Left ventricle myocardium inferior (tissue), 1 donor: ENCODE measurements around the gene CHRNA9. TPM values are rescaled to one million over a fixed set of nuclear protein-coding genes. Genes with fewer than 3 reads are reported as not detected.
A peak's percentile ranks its signal among the peaks of the same experiment; 100 is the strongest.

Experiments used
- DNase-seq: peaks from one replicate; pipeline ENCODE4 v3.0.0-alpha.2; 2020
- H3K27ac ChIP-seq: fragments of 200-600 bp; replicated peaks from 2 replicates; pipeline ENCODE4 v1.8.0; 2021
- H3K27me3 ChIP-seq: fragments of 200-600 bp; 2 replicates; pipeline ENCODE4 v1.8.0; 2021; ENCODE audit warnings: low read depth
- H3K36me3 ChIP-seq: fragments of 200-600 bp; 2 replicates; pipeline ENCODE4 v1.8.0; 2021
- H3K4me1 ChIP-seq: fragments of 200-600 bp; 2 replicates; pipeline ENCODE4 v1.8.0; 2021
- H3K4me3 ChIP-seq: fragments of 200-600 bp; 2 replicates; pipeline ENCODE4 v1.8.0; 2021; ENCODE audit warnings: mild to moderate bottlenecking, moderate library complexity
- H3K9me3 ChIP-seq: fragments of 200-600 bp; replicated peaks from 2 replicates; pipeline ENCODE4 v1.8.0; 2021
- intact Hi-C: fragments of 100-400 bp; cut with micrococcal nuclease; formaldehyde crosslinking; loops from one replicate; pipeline ENCODE4 v1.11.0; 2022
- total RNA-seq: library from RNA; stranded (reverse); fragmentation: NEBNext Ultra II Directional; extraction: Animal tissue kit (Norgen Biotek cat#: 25700); gene quantifications from one replicate; pipeline ENCODE4 v1.2.1, GENCODE V29; 2021
- TF ChIP-seq, protein P1 (sequence below): fragments of 200-600 bp; IDR thresholded peaks from 2 replicates; pipeline ENCODE4 v1.8.0; 2021; ENCODE audit warnings: antibody characterized with exemption, mild to moderate bottlenecking, borderline replicate concordance
- donor health status: DM: no; HTN: yes; CAD: no; lungs with severe emphysema.

CHRNA9 gene
- total RNA-seq, 1 donor from 2014 or later: not detected

DNA sequence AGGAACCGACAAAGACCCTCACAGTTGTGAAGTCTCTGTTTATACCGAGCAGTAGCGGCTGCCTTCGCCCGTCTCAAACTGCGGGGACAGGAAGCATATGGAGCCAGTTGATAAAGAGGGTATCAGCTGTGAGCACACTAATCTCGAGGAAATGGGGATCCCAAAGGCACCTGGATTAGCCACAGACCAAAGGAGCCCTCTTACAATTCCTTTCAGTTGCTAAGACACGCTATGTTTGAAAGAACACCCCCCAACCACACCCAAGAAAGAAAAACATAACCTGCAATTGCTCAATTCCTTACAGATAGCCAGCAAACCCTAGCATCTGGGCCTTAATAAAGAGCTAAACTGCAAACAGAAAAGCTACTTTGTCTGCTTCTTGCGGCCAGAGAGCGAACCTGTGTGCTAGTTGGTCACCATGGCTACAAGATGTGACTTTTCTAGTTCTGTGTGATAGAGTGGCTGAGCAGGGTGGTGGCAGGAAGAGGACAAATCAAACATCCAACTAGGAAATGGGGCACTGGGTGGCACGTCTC lies 23.3 kb upstream of the CHRNA9 start:
- TF ChIP-seq, protein P1, sequence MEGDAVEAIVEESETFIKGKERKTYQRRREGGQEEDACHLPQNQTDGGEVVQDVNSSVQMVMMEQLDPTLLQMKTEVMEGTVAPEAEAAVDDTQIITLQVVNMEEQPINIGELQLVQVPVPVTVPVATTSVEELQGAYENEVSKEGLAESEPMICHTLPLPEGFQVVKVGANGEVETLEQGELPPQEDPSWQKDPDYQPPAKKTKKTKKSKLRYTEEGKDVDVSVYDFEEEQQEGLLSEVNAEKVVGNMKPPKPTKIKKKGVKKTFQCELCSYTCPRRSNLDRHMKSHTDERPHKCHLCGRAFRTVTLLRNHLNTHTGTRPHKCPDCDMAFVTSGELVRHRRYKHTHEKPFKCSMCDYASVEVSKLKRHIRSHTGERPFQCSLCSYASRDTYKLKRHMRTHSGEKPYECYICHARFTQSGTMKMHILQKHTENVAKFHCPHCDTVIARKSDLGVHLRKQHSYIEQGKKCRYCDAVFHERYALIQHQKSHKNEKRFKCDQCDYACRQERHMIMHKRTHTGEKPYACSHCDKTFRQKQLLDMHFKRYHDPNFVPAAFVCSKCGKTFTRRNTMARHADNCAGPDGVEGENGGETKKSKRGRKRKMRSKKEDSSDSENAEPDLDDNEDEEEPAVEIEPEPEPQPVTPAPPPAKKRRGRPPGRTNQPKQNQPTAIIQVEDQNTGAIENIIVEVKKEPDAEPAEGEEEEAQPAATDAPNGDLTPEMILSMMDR: no peak
- DNase-seq: no peak
- Histone ChIP-seq H3K36me3 (no peaks in the 10 kb centered on the region), H3K9me3 (no peaks in the 10 kb centered on the region), H3K27ac (no peak overlapping the region), H3K4me1 (peaks cover 13% of the 10 kb centered on the region), H3K4me3 (no peak overlapping the region), H3K27me3 (peaks cover 11% of the 10 kb centered on the region)
- intact Hi-C loops: no loop called here

DNA sequence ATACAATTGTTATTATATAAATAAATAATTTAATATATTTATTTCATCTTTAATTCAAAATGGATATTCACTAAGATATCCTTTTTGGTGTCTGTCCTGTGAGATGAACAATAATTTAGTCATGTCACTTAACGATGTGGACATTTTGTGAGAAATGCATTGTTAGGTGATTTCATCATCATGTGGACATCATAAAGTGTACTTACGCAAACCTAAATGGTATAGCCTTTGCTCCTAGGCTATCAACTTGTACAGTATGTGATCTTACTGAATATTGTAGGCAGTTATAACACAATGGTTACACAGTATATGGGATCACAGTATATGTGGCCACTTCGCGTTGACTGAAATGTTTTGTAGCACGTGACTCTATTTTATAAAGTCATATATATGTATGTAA lies 20.2 kb upstream of the CHRNA9 start:
- Histone ChIP-seq H3K4me3 (no peak overlapping the region), H3K27me3 (peaks cover 11% of the 10 kb centered on the region), H3K4me1 (peaks cover 16% of the 10 kb centered on the region), H3K9me3 (no peaks in the 10 kb centered on the region), H3K27ac (no peak overlapping the region), H3K36me3 (no peaks in the 10 kb centered on the region)
- TF ChIP-seq, protein P1: no peak
- no peak for DNase-seq
- intact Hi-C loops: no loop called here

DNA sequence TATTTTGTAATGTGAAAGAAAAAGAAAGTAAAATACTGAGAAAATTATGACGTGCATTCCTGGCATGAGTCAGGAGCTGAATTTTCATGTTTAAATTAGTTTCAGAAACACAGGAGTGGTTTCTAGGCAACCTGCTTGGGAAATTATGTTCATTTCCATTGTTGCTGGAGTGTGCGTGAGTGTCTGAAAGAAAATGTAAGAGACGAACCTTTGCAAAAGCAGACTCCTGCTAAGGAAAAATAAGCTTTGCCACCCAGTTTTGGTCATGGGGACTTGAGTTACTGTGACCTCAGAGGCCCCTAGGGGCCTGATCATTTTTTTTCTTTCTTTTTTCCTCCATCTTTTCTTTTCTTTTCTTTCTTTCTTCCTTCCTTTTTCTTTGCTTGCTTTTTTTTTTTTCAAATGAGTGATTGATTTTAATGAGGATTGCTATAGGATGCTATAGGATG lies 18.8 kb upstream of the CHRNA9 start:
- Histone ChIP-seq H3K27me3 (peaks cover 11% of the 10 kb centered on the region), H3K27ac (no peak overlapping the region), H3K9me3 (no peaks in the 10 kb centered on the region), H3K4me1 (peaks cover 16% of the 10 kb centered on the region), H3K36me3 (no peaks in the 10 kb centered on the region), H3K4me3 (peak overlapping the region; percentile 53)
- intact Hi-C loops: no loop called here
- TF ChIP-seq, protein P1: no peak
- DNase-seq: no peak

DNA sequence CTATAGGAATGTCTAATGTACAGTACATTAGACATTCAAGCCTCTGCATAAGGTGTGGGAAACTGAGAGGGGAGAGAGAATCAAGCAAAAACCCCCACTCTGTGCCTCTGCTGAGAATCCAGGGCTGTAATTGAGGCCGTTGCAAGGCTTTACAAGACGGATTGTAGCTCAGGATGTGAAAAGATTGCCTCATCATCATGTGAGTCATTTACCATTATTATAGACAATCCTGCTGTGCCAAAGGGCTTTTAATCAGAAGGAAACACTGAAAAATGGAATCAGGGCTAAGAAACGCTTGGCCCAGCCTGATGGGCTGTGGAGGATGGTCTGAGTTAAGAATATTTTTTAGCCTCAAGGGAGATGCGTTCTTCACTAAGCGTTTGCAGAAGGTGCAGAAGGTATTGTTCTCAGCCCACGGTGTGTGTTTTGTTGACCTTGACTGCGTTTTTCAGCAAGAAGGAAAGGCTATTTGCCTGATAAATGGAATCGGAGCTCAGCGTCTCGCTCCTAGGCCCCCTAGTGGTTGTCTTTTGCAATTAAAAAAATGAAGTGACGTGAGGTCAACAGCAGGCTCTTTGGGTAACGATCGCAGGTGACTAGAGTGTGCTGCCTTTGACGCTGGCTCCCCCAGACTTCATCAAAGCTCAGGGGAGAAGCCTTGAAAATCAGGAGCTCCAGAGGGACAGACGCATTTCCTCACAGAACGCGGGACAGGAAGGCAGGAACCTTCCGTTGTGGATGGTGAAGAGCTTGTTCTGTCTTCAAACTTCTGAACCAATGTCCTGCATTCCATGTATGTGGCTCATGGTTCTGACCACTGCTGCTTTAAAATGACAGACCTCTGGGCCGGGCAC lies 18.1 kb upstream of the CHRNA9 start:
- peaks cover 16% of the 10 kb centered on the region for H3K4me1 ChIP-seq
- no peak overlapping the region for H3K27ac ChIP-seq
- H3K4me3 ChIP-seq: peak overlapping the region; percentile 53
- TF ChIP-seq, protein P1: peak; percentile 82
- peaks cover 7% of the 10 kb centered on the region for H3K27me3 ChIP-seq
- intact Hi-C loops: no loop called here
- no peaks in the 10 kb centered on the region for H3K9me3 ChIP-seq
- H3K36me3 ChIP-seq: no peaks in the 10 kb centered on the region
- DNase-seq: no peak

DNA sequence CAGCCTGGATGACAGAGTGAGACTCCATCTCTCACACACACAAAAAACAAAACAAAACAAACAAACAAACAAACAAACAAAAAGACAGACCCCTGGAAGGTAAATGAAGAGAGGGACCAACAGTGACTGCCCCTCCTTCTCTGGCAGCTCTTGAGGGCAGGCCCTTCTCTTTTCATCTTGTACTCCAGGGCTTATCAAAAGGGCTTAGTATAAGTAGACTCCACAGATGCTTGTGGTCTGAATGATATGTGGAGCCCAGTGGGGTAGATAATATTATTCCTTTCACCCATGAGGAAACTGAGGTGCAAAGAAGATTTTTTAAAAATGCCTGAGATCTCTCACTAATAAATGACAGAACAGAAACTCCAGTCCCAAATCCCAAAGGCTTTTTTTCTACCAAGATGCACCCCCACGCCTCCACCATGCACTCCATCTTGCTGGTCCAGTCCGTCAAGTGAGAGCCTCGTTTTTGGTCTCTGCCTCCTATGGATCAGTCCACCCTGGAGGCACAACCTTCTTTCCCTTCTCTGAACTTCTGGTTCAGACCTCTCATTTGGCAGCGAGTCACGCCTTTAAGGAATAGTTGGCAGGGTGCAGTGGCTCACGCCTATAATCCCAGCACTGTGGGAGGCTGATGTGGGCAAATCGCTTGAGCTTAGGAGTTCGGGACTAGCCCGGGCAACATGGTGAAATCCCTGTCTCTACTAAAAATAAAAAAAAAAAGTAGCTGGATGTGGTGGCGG lies 17.0 kb upstream of the CHRNA9 start:
- Histone ChIP-seq H3K27ac (no peak overlapping the region), H3K36me3 (no peaks in the 10 kb centered on the region), H3K4me1 (peaks cover 16% of the 10 kb centered on the region), H3K4me3 (no peak overlapping the region), H3K27me3 (no peaks in the 10 kb centered on the region), H3K9me3 (no peaks in the 10 kb centered on the region)
- intact Hi-C loops: no loop called here
- no peak for DNase-seq
- TF ChIP-seq, protein P1: no peak
